ENCODE results near the gene DTX2.
"Not testable (repeated sequence)": the region's sequence is repeated elsewhere in the genome, so short reads cannot be mapped to it uniquely, and the experiment has no call there.

GRCh38 chr7:76484456-76484855 is 22.9 kb downstream of the DTX2 start:
- not testable (repeated sequence) for TF ChIP-seq CTCF (conservative IDR thresholded peaks at IDR 0.05); EZH2 (IDR thresholded peaks at IDR 0.05; ENCODE audit: low read depth)

Measured in PC-9 (cell line).